RWPE1 (cell line): ENCODE results near the gene IGLON5.

Source experiments
- CTCF ChIA-PET: fragments of 350-600 bp; sonication (Branson Sonifier 250); formaldehyde crosslinking; extraction: SDS; loops from one replicate; lab custom pipeline; 2021; lab: Yijun Ruan, JAX
- POLR2A ChIA-PET: fragments of 400-600 bp; formaldehyde crosslinking; extraction: SDS; loops from one replicate; lab custom pipeline; 2020; ENCODE audit warnings: antibody characterized with exemption; ENCODE audit not compliant: low non-redundant PET; lab: Yijun Ruan, JAX
- DNase-seq: peaks from one replicate; pipeline ENCODE4 v3.0.0; 2012; ENCODE audit warnings: low spot score
- H3K27ac ChIP-seq: fragments of 450-650 bp; 2 replicates; pipeline ENCODE4 v1.5.1; 2017
- TF ChIP-seq, protein P1 (sequence below): fragments of 450-650 bp; conservative IDR thresholded peaks from 2 replicates; pipeline ENCODE4 v1.5.1; 2017; ENCODE audit warnings: low read depth, mild to moderate bottlenecking

IGLON5 gene

DNA sequence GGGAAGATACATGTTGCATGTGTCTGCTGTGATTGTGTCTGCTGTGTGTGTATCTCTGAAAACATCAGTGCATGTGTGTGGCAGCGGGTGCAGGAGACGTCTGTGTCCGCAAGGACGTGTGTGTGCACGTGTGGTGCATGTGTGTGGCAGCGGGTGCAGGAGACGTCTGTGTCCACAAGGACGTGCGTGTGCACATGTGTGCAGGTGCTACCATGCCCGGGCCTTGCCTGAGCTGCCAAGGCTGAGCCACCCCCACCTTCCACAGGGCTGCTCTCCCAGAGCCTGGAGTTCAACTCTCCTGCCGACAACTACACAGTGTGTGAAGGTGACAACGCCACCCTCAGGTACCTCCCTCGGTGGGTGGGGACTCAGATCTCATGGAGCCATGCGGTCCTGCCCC lies 10.4 kb downstream of the IGLON5 start:
- CTCF ChIA-PET: no interaction called here
- TF ChIP-seq, protein P1, sequence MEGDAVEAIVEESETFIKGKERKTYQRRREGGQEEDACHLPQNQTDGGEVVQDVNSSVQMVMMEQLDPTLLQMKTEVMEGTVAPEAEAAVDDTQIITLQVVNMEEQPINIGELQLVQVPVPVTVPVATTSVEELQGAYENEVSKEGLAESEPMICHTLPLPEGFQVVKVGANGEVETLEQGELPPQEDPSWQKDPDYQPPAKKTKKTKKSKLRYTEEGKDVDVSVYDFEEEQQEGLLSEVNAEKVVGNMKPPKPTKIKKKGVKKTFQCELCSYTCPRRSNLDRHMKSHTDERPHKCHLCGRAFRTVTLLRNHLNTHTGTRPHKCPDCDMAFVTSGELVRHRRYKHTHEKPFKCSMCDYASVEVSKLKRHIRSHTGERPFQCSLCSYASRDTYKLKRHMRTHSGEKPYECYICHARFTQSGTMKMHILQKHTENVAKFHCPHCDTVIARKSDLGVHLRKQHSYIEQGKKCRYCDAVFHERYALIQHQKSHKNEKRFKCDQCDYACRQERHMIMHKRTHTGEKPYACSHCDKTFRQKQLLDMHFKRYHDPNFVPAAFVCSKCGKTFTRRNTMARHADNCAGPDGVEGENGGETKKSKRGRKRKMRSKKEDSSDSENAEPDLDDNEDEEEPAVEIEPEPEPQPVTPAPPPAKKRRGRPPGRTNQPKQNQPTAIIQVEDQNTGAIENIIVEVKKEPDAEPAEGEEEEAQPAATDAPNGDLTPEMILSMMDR: no peak
- H3K27ac ChIP-seq: no peak overlapping the region
- DNase-seq: no peak
- POLR2A ChIA-PET: no interaction called here

GRCh38 chr19:51323481-51324166 lies 12.2 kb downstream of the IGLON5 start:
- no peak overlapping the region for H3K27ac ChIP-seq
- no peak for DNase-seq
- TF ChIP-seq, protein P1: no peak
- ChIA-PET CTCF (no interaction called here), POLR2A (no interaction called here)

GRCh38 chr19:51324167-51324481 lies 12.7 kb downstream of the IGLON5 start:
- no peak for DNase-seq
- H3K27ac ChIP-seq: no peak overlapping the region
- TF ChIP-seq, protein P1: no peak
- ChIA-PET POLR2A (no interaction called here), CTCF (no interaction called here)

DNA sequence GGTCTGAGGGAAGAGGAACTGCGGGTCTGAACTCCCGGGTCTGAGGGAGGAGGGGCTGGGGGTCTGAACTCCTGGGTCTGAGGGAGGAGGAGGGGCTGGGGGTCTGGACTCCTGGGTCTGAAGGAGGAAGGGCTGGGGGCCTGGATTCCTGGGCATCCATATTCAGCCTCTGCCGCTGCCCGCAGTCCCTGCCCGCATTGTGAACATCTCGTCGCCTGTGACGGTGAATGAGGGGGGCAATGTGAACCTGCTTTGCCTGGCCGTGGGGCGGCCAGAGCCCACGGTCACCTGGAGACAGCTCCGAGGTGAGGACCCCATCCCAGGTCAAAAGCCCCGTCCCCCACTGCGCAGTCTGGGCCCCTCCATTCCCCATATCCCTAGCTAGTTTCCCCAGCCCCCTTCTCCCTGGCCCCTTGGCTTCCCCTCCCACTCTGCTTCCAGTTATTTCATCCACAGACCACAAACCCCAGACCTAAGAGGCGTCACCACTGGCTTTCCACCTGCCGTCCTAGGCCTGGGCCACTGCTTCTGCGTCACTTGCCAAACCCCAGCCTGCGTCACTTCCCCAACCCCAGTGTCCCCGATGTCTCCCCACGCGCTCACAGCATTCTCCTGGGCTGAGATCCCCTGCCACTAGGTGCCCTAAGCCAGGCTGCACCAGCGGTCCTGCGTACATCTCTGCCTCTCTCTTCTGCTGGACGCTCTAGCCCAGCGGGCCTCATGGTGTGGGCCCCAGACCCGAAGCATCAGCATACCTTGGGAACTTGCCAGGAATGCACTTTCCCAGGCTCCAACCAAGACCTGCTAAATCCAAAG lies 13.9 kb downstream of the IGLON5 start:
- TF ChIP-seq, protein P1: no peak
- H3K27ac ChIP-seq: no peak overlapping the region
- POLR2A ChIA-PET: no interaction called here
- no peak for DNase-seq
- CTCF ChIA-PET: no interaction called here

DNA sequence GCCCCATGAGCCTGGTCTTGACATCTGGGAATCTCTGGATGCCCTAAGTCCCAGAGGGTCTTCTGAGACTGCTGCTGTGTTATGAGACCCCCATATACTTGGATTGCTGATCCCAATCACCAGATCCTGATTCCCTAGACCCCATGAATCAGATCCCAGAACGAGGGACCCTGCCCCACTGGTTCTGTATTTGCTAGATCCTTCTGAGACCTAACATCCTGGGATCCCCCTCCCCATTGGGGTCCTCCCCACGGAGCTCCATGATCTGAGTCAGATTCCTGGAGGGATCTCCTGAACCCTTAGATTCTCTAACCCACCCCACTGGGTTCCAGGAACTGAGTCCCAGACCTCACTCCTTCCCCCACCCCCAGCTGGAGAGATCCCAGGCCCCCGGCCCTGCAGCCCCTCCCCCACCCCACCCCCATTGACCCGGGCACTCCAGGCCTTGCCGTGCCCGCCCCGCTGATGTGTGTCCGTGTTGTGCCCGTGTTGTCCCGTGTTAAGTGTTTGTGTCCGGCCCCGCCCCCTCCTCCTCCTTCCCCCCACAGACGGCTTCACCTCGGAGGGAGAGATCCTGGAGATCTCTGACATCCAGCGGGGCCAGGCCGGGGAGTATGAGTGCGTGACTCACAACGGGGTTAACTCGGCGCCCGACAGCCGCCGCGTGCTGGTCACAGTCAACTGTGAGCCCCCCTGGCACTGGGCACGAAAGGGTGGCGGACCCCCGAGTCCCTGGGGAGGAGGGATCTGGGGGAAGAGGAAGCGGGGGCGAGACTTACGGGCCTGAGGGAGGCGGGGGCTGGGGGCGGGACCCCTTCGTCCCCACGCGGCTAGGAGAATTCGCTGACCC lies 15.0 kb downstream of the IGLON5 start:
- POLR2A ChIA-PET: no interaction called here
- TF ChIP-seq, protein P1: no peak
- no peak for DNase-seq
- CTCF ChIA-PET: no interaction called here
- H3K27ac ChIP-seq: no peak overlapping the region
